ENCODE data around the gene NCKAP5.

NCKAP5 gene

DNA sequence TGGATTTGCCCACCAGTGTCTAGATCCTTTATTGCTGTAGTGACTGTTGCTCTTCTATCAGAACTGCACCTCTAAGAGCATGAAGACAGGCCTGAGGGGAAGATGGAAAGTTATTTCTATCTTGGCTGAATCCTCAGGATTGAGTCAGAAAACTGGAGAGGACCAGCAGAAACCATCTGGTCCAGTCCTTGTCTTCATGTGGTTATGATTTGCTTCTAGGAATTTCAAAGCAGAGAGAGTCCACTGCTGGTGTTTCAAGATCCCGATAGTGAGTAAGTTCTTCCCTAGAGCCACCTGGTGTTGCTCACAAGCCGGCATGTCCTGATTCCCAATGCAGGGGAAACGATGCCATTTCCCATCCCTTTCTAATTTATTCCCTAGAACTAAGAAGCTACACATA, 84.2 kb downstream of the NCKAP5 start:
- Histone ChIP-seq H3K27me3 (replicated peaks; ENCODE audit: control insufficient read depth, insufficient read depth, low read length) (no peaks in the 10 kb centered on the region), H3K4me3 (replicated peaks; ENCODE audit: low read depth, low read length) (no peak overlapping the region), H3K36me3 (ENCODE audit: control insufficient read depth, insufficient read depth, low read length) (no peaks in the 10 kb centered on the region)
- TF ChIP-seq, protein P1, sequence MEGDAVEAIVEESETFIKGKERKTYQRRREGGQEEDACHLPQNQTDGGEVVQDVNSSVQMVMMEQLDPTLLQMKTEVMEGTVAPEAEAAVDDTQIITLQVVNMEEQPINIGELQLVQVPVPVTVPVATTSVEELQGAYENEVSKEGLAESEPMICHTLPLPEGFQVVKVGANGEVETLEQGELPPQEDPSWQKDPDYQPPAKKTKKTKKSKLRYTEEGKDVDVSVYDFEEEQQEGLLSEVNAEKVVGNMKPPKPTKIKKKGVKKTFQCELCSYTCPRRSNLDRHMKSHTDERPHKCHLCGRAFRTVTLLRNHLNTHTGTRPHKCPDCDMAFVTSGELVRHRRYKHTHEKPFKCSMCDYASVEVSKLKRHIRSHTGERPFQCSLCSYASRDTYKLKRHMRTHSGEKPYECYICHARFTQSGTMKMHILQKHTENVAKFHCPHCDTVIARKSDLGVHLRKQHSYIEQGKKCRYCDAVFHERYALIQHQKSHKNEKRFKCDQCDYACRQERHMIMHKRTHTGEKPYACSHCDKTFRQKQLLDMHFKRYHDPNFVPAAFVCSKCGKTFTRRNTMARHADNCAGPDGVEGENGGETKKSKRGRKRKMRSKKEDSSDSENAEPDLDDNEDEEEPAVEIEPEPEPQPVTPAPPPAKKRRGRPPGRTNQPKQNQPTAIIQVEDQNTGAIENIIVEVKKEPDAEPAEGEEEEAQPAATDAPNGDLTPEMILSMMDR (IDR thresholded peaks at IDR 0.05; ENCODE audit: insufficient read depth, low read length, poor library complexity, severe bottlenecking): no peak
- no peak for DNase-seq (ENCODE audit: extremely low read depth, insufficient read length)

DNA sequence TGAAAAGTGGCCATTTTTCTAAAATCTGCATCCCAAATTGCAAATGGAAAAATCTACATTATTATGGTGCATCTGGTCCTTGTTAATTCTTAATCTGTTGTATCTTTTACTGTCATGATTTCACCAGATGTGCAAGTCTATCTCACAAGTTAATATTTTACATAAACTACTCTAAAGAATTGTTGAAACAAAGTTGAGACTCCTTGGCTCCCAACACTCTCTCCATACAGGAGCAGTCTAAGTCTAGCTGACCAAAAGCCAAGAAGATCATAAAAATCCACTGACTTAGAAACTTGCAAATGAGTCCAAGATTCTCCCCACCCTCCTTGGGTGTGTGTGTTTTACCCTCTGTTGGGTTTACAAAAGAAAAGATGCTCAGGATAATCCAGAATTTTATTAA, 85.1 kb downstream of the NCKAP5 start:
- Histone ChIP-seq H3K27me3 (replicated peaks; ENCODE audit: control insufficient read depth, insufficient read depth, low read length) (no peaks in the 10 kb centered on the region), H3K4me3 (replicated peaks; ENCODE audit: low read depth, low read length) (no peak overlapping the region), H3K36me3 (ENCODE audit: control insufficient read depth, insufficient read depth, low read length) (no peaks in the 10 kb centered on the region)
- TF ChIP-seq, protein P1 (IDR thresholded peaks at IDR 0.05; ENCODE audit: insufficient read depth, low read length, poor library complexity, severe bottlenecking): no peak
- DNase-seq (ENCODE audit: extremely low read depth, insufficient read length): no peak

DNA sequence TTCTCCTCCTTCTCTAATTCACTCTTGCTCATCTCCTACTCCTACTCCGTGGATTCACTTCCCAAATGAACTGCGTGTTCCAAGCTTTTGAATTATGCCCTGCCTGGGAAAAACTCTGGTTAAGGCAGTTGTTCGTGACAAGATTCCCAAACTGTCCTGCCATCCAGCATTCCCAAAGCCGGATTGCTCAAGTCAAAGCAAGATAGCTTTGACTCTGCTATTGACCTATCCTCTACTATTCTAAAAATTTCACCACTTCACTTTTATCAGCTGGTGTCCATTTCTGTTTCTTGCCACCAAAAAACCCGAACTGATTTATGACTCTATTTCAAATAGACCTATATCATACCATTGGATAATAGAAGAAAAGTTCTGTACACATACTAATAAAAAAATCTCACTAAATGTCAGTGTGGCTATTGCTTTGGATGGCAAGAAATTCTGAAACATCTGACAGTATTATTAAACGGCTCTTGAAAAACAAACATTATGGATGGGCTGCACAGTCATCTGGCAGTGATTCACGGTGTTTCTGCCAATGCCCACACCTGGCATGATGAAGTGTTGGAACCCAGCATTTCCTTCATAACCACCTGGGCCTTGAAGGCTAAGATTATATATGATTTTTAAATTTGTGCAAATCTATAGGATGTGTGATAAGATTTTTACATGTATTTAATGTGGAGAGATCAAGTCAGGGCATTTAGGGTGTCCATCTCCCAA, 87.4 kb downstream of the NCKAP5 start:
- TF ChIP-seq, protein P1 (IDR thresholded peaks at IDR 0.05; ENCODE audit: insufficient read depth, low read length, poor library complexity, severe bottlenecking): no peak
- H3K27me3 ChIP-seq (replicated peaks; ENCODE audit: control insufficient read depth, insufficient read depth, low read length): no peaks in the 10 kb centered on the region

DNA sequence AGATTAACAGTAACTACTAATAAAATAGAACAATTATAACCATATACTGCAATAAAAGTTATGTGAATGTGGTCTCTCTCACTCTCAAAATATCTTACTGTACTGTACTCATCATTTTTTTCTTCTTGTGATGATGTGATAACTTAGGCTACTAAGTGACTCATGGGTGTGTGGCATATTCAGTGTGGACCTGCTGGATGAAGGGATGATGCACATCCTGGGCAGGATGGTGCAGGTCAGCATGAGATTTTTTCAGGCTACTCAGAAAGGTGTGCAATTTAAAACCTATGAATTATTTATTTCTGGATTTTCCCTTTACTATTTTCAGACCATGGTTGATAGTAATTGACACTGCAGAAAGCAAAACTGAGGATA, 90.7 kb downstream of the NCKAP5 start:
- no peaks in the 10 kb centered on the region for H3K36me3 ChIP-seq (ENCODE audit: control insufficient read depth, insufficient read depth, low read length)
- no peaks in the 10 kb centered on the region for H3K27me3 ChIP-seq (replicated peaks; ENCODE audit: control insufficient read depth, insufficient read depth, low read length)
- TF ChIP-seq, protein P1 (IDR thresholded peaks at IDR 0.05; ENCODE audit: insufficient read depth, low read length, poor library complexity, severe bottlenecking): no peak
- no peak overlapping the region for H3K4me3 ChIP-seq (replicated peaks; ENCODE audit: low read depth, low read length)
- no peak for DNase-seq (ENCODE audit: extremely low read depth, insufficient read length)

More for the DNA sequence above, 87.4 kb downstream of the NCKAP5 start:
- DNase-seq (ENCODE audit: extremely low read depth, insufficient read length): no peak
- H3K36me3 ChIP-seq (ENCODE audit: control insufficient read depth, insufficient read depth, low read length): no peaks in the 10 kb centered on the region
- no peak overlapping the region for H3K4me3 ChIP-seq (replicated peaks; ENCODE audit: low read depth, low read length)

DNA sequence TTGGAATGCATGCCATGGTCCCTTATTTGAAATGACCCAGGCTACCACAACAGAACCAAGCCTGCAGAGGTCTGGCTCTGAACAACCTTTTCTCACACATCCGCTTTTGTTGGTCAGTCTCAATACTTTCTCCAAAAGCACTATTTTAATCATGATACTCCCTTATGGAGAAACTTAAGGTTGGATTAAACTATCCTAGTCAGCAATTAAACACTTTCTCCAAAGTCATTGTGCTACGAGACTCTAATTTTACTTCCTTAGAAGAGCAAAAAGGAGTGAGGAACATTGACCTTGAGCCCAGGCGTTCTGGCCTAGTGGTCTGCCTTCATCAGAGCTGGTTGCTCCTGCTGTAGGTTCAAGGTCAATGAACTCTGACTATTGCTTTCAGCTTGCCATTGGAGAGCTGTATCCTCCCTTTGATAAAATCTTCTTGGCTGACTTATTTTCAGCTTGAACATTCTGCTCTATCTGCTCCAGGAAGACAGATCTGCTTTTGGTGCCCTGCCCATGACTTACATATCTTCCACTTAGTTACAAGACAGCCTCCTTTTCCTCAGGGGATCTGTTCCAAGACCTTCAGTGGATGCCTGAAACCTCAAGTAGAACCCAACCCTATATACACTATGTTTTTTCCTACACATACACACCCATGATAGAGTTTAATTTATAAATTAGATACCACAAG, 91.2 kb downstream of the NCKAP5 start:
- Histone ChIP-seq H3K27me3 (replicated peaks; ENCODE audit: control insufficient read depth, insufficient read depth, low read length) (no peaks in the 10 kb centered on the region), H3K36me3 (ENCODE audit: control insufficient read depth, insufficient read depth, low read length) (no peaks in the 10 kb centered on the region), H3K4me3 (replicated peaks; ENCODE audit: low read depth, low read length) (no peak overlapping the region)
- TF ChIP-seq, protein P1 (IDR thresholded peaks at IDR 0.05; ENCODE audit: insufficient read depth, low read length, poor library complexity, severe bottlenecking): no peak
- DNase-seq (ENCODE audit: extremely low read depth, insufficient read length): no peak

Measured in GM06990 (cell line).